Adrenal gland (tissue), 5 donors: ENCODE results near the gene HMX2.

Experiments
- POLR2A ChIP-seq, 2 donors: fragments of 450-650 bp; IDR thresholded peaks; one replicate each; pipeline ENCODE4 v1.6.1; 2017; ENCODE audit warnings: antibody characterized with exemption in 2 of 2, mild to moderate bottlenecking in 2 of 2, moderate library complexity in 1 of 2
- TF ChIP-seq, protein P1 (sequence below), 6 experiments: fragments of 450-650 bp in 4 of 6; fragments of 200-600 bp in 2 of 6; sonication (generic) in 1 of 6; IDR thresholded peaks; 1 replicate in 5 of 6; 2 replicates in 1 of 6; pipeline versions ENCODE4 v1.5.1 to v1.8.0; 2016 to 2021; ENCODE audit warnings: antibody characterized with exemption in 6 of 6, mild to moderate bottlenecking in 2 of 6, moderate library complexity in 1 of 6
- donor health status: DM: no; HTN: no; CAD: no.

DNA sequence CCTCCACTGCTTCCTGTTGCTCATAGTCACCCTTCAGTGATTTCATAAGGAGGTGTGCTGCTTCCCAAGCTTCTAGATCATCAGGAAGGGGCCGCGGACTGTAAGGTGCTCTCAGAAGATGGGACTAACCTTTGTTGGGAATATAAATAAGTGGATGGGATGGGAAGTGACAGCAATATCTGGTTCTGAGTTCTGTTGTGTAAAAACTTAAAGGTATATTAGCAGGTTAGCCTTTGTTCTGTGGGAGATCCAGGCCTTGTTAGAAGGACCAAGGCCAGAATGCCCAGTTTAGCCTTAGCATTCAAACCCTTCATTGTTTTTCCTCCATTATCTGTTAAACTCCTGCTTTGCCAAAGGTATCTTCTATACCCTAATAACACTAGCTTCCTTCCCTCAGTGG lies 18.7 kb downstream of the HMX2 start:
- TF ChIP-seq, protein P1, sequence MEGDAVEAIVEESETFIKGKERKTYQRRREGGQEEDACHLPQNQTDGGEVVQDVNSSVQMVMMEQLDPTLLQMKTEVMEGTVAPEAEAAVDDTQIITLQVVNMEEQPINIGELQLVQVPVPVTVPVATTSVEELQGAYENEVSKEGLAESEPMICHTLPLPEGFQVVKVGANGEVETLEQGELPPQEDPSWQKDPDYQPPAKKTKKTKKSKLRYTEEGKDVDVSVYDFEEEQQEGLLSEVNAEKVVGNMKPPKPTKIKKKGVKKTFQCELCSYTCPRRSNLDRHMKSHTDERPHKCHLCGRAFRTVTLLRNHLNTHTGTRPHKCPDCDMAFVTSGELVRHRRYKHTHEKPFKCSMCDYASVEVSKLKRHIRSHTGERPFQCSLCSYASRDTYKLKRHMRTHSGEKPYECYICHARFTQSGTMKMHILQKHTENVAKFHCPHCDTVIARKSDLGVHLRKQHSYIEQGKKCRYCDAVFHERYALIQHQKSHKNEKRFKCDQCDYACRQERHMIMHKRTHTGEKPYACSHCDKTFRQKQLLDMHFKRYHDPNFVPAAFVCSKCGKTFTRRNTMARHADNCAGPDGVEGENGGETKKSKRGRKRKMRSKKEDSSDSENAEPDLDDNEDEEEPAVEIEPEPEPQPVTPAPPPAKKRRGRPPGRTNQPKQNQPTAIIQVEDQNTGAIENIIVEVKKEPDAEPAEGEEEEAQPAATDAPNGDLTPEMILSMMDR (IDR thresholded peaks at IDR 0.05) = no peak
- TF ChIP-seq POLR2A (IDR thresholded peaks at IDR 0.05) = no peak
